HG03135 (cell line): ENCODE results near the gene LUC7L3.
A peak's percentile ranks its signal among the peaks of the same experiment; 100 is the strongest.

ENCODE experiments used
- ATAC-seq: cut with Tn5 transposase; IDR thresholded peaks from one replicate; pipeline ENCODE4 v1.9.1; 2021; ENCODE audit warnings: mild to moderate bottlenecking, moderate library complexity; ENCODE audit not compliant: unreplicated experiment

LUC7L3 gene

GRCh38 chr17:50685691-50686493 lies 33.5 kb upstream of the LUC7L3 start:
- ATAC-seq = no peak

- no peak for ATAC-seq
Measured at GRCh38 chr17:50686494-50687199, 32.8 kb upstream of the LUC7L3 start.

- no peak for ATAC-seq
Measured at GRCh38 chr17:50687200-50688066, 32.0 kb upstream of the LUC7L3 start.

GRCh38 chr17:50688245-50688644 lies 31.2 kb upstream of the LUC7L3 start:
- ATAC-seq = no peak

- no peak for ATAC-seq
Measured at GRCh38 chr17:50689251-50689650, 30.2 kb upstream of the LUC7L3 start.

- ATAC-seq = no peak
Measured at GRCh38 chr17:50689956-50690886, 29.2 kb upstream of the LUC7L3 start.

GRCh38 chr17:50690887-50691549 lies 28.4 kb upstream of the LUC7L3 start:
- no peak for ATAC-seq

- ATAC-seq = no peak
Measured at GRCh38 chr17:50691550-50692447, 27.6 kb upstream of the LUC7L3 start.

GRCh38 chr17:50692448-50693035 lies 26.9 kb upstream of the LUC7L3 start:
- no peak for ATAC-seq

- ATAC-seq = no peak
Measured at GRCh38 chr17:50693036-50693682, 26.2 kb upstream of the LUC7L3 start.

- ATAC-seq = no peak
Measured at GRCh38 chr17:50696365-50696879, 23.0 kb upstream of the LUC7L3 start.

- ATAC-seq = no peak
Measured at GRCh38 chr17:50697062-50697461, 22.3 kb upstream of the LUC7L3 start.

- ATAC-seq = no peak
Measured at GRCh38 chr17:50697663-50698272, 21.6 kb upstream of the LUC7L3 start.

- no peak for ATAC-seq
Measured at GRCh38 chr17:50699410-50699809, 20.0 kb upstream of the LUC7L3 start.

GRCh38 chr17:50703162-50703561 lies 16.2 kb upstream of the LUC7L3 start:
- ATAC-seq = no peak

GRCh38 chr17:50707289-50708049 lies 11.9 kb upstream of the LUC7L3 start, which contains the start of gene ANKRD40:
Gene ANKRD40, minus strand, starts transcription at chr17:50707914. Its CDS starts 260 bp downstream, at chr17:50707654.
- peak; percentile 80 for ATAC-seq
